K562 (cell line): ENCODE measurements around the gene TMEM120B. TPM values are rescaled to one million over a fixed set of nuclear protein-coding genes. Genes with fewer than 3 reads are reported as not detected.
A peak's percentile ranks its signal among the peaks of the same experiment; 100 is the strongest.

Experiments
- ARID2 ChIP-seq: fragments of 450-650 bp; IDR thresholded peaks from 2 replicates; pipeline ENCODE4 v1.6.1; 2017; ENCODE audit warnings: antibody characterized with exemption, mild to moderate bottlenecking
- C11orf30 ChIP-seq: fragments of 450-650 bp; IDR thresholded peaks from 2 replicates; pipeline ENCODE4 v1.6.1; 2016; ENCODE audit warnings: low read depth, mild to moderate bottlenecking
- GTF2F1 ChIP-seq: IDR thresholded peaks from 2 replicates; pipeline ENCODE4 v1.6.1; 2011; ENCODE audit warnings: low read depth, low read length, improper control_type of control experiment
- HDAC2 ChIP-seq: fragments of 450-650 bp; IDR thresholded peaks from 2 replicates; pipeline ENCODE4 v1.6.1; 2016; ENCODE audit warnings: mild to moderate bottlenecking
- HOXB6 ChIP-seq: fragments of 250-450 bp; sonication (Bioruptor Pico); IDR thresholded peaks from 2 replicates; pipeline ENCODE4 v1.5.1; 2022; ENCODE audit warnings: mild to moderate bottlenecking, borderline replicate concordance
- MXI1 ChIP-seq: IDR thresholded peaks from 2 replicates; pipeline ENCODE4 v1.6.1; 2011; ENCODE audit warnings: low read depth, mild to moderate bottlenecking, improper control_type of control experiment, low read length
- MYNN ChIP-seq, 2 experiments: sonication (generic); formaldehyde crosslinking in 1 of 2; IDR thresholded peaks; 2 replicates each; pipeline versions ENCODE4 v1.5.0 to v1.6.1; 2016 to 2020; ENCODE audit warnings: antibody characterized with exemption in 1 of 2, missing genetic modification reagents in 1 of 2
- PPARD ChIP-seq: fragments of 250-450 bp; sonication (Bioruptor Pico); IDR thresholded peaks from 2 replicates; pipeline ENCODE4 v1.8.0; 2022; ENCODE audit warnings: inconsistent platforms, mild to moderate bottlenecking, moderate library complexity
- SLC30A9 ChIP-seq: fragments of 250-450 bp; sonication (Bioruptor Pico); IDR thresholded peaks from 2 replicates; pipeline ENCODE4 v1.8.0; 2022; ENCODE audit warnings: mild to moderate bottlenecking, moderate library complexity
- SMARCB1 ChIP-seq: IDR thresholded peaks from 2 replicates; pipeline ENCODE4 v1.6.1; 2011; ENCODE audit warnings: improper control_type of control experiment, low read depth; ENCODE audit not compliant: insufficient read length
- TCF7L2 ChIP-seq: fragments of 150-350 bp; IDR thresholded peaks from 2 replicates; pipeline ENCODE4 v1.6.1; 2016; ENCODE audit warnings: low read depth, mild to moderate bottlenecking, low read length, moderate library complexity
- ZFX ChIP-seq: sonication (generic); formaldehyde crosslinking; IDR thresholded peaks from 2 replicates; pipeline ENCODE4 v1.8.0; 2022; ENCODE audit warnings: mild to moderate bottlenecking, missing genetic modification reagents, moderate library complexity
- ZNF197 ChIP-seq: fragments of 200-800 bp; sonication (Bioruptor generic); IDR thresholded peaks from 2 replicates; pipeline ENCODE4 v1.6.1; 2016; ENCODE audit warnings: low read depth, missing genetic modification characterization, missing compliant biosample characterization
- polyA plus RNA-seq, 8 experiments: library from polyadenylated mRNA; depleted of rRNA in 4 of 8; stranded (reverse) in 5 of 8; unstranded in 3 of 8; fragments of >200 nt; fragmentation: Nextera tagmentation in 2 of 8; fragmentation: Illumina TruSeq in 1 of 8; extraction: Ambion mirVana in 2 of 8; extraction: Trizol in 1 of 8; gene quantifications; 2 replicates each; pipeline versions ENCODE4 v1.2.1 to v1.2.3, GENCODE V29; 2011 to 2014; ENCODE audit warnings: inconsistent platforms in 1 of 8, missing spikeins in 1 of 8
- total RNA-seq, 7 experiments: library from RNA; depleted of rRNA in 6 of 7; stranded (reverse); fragments of >200 nt in 6 of 7; fragmentation: Illumina TruSeq in 2 of 7; extraction: Trizol in 2 of 7; gene quantifications; 2 replicates each; pipeline versions ENCODE4 v1.2.1 to v1.2.3, GENCODE V29; 2011 to 2021; ENCODE audit warnings: low replicate concordance in 1 of 7
- TF ChIP-seq, protein P1 (sequence below): fragments of 150-350 bp; conservative IDR thresholded peaks from 2 replicates; pipeline ENCODE4 v1.6.1; 2014; ENCODE audit warnings: low read length
- TF ChIP-seq, protein P2 (sequence below): sonication (generic); formaldehyde crosslinking; IDR thresholded peaks from 2 replicates; pipeline ENCODE4 v1.8.0; 2022; ENCODE audit warnings: mild to moderate bottlenecking, missing genetic modification reagents
- TF ChIP-seq, protein P3 (sequence below): fragments of 450-650 bp; IDR thresholded peaks from 2 replicates; pipeline ENCODE4 v1.6.1; 2014; ENCODE audit warnings: low read depth, mild to moderate bottlenecking, moderate library complexity, borderline replicate concordance
- TF ChIP-seq, protein P4 (sequence below): fragments of 250-450 bp; sonication (Bioruptor Pico); IDR thresholded peaks from 2 replicates; pipeline ENCODE4 v1.5.1; 2021; ENCODE audit warnings: mild to moderate bottlenecking
- TF ChIP-seq, protein P5 (sequence below): fragments of 250-450 bp; sonication (Bioruptor Pico); IDR thresholded peaks from 2 replicates; pipeline ENCODE4 v1.6.1; 2021; ENCODE audit warnings: mild to moderate bottlenecking
- TF ChIP-seq, protein P6 (sequence below): fragments of 450-650 bp; IDR thresholded peaks from 2 replicates; pipeline ENCODE4 v1.6.1; 2017; ENCODE audit warnings: antibody characterized with exemption

The TMEM120B gene
- total and polyA plus RNA-seq, 9 of the 15 experiments (the other 6 are each of a cell fraction or from before 2014, with no cell fraction given) = 1.7 to 18.6 (median 7.4) TPM

DNA sequence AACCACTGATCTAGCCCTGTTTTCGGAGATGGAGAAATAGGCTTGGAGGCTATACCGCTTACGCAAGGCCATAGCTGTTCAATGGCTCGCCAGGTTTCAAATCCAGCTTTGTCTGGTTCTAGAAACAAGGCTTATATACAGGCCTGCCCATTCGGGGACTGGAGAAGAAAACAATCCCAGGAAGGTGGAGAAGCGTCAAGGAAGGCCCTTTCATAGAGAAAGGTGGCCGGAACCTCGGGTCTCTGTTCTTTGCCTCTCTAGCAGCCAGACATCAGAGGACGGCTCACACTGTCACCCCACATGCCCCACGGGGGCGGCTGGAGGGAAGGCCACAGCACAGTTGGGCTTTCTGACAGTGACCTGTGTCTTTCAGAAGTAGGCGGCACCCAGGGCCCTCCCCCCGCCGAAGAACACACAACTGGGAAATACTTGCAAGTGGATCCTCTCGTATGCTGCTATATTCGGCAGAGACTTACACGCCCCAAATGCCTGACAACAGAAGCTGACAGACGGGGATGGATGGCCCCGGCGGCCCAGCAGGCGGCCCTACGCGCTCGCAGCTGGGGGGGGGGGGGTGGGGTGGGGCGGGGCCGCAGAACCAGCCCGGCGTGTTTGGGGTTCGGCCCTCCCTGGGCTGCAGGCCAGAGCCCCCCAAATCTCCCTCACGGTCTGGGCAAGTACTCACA, 86.7 kb downstream of the TMEM120B start (continued):
- TF ChIP-seq, protein P1, sequence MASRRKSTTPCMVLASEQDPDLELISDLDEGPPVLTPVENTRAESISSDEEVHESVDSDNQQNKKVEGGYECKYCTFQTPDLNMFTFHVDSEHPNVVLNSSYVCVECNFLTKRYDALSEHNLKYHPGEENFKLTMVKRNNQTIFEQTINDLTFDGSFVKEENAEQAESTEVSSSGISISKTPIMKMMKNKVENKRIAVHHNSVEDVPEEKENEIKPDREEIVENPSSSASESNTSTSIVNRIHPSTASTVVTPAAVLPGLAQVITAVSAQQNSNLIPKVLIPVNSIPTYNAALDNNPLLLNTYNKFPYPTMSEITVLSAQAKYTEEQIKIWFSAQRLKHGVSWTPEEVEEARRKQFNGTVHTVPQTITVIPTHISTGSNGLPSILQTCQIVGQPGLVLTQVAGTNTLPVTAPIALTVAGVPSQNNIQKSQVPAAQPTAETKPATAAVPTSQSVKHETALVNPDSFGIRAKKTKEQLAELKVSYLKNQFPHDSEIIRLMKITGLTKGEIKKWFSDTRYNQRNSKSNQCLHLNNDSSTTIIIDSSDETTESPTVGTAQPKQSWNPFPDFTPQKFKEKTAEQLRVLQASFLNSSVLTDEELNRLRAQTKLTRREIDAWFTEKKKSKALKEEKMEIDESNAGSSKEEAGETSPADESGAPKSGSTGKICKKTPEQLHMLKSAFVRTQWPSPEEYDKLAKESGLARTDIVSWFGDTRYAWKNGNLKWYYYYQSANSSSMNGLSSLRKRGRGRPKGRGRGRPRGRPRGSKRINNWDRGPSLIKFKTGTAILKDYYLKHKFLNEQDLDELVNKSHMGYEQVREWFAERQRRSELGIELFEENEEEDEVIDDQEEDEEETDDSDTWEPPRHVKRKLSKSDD = no peak
- TF ChIP-seq MXI1 (peak; percentile 40; the same call in 1 of the 2 replicates), PPARD (CRISPR knock-in tag) (no peak), ZFX (peak; percentile 29; the same call in 1 of the 2 replicates), SMARCB1 (no peak), MYNN (IDR thresholded peaks at IDR 0.05) (no peak), MYNN (CRISPR knock-in tag; IDR thresholded peaks at IDR 0.05) (no peak), TCF7L2 (no peak), ZNF197 (CRISPR knock-in tag) (no peak), HDAC2 (0 out of 2 replicates have a peak, but pooled peaks have one; percentile 6), GTF2F1 (no peak), ARID2 (no peak), SLC30A9 (CRISPR knock-in tag) (no peak), HOXB6 (CRISPR knock-in tag) (no peak), C11orf30 (no peak)
- TF ChIP-seq, protein P2, sequence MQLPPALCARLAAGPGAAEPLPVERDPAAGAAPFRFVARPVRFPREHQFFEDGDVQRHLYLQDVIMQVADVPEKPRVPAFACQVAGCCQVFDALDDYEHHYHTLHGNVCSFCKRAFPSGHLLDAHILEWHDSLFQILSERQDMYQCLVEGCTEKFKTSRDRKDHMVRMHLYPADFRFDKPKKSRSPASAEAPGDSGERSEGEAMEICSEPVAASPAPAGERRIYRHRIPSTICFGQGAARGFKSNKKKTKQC (CRISPR knock-in tag) = no peak
- TF ChIP-seq, protein P3, sequence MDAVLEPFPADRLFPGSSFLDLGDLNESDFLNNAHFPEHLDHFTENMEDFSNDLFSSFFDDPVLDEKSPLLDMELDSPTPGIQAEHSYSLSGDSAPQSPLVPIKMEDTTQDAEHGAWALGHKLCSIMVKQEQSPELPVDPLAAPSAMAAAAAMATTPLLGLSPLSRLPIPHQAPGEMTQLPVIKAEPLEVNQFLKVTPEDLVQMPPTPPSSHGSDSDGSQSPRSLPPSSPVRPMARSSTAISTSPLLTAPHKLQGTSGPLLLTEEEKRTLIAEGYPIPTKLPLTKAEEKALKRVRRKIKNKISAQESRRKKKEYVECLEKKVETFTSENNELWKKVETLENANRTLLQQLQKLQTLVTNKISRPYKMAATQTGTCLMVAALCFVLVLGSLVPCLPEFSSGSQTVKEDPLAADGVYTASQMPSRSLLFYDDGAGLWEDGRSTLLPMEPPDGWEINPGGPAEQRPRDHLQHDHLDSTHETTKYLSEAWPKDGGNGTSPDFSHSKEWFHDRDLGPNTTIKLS = no peak
- TF ChIP-seq, protein P4, sequence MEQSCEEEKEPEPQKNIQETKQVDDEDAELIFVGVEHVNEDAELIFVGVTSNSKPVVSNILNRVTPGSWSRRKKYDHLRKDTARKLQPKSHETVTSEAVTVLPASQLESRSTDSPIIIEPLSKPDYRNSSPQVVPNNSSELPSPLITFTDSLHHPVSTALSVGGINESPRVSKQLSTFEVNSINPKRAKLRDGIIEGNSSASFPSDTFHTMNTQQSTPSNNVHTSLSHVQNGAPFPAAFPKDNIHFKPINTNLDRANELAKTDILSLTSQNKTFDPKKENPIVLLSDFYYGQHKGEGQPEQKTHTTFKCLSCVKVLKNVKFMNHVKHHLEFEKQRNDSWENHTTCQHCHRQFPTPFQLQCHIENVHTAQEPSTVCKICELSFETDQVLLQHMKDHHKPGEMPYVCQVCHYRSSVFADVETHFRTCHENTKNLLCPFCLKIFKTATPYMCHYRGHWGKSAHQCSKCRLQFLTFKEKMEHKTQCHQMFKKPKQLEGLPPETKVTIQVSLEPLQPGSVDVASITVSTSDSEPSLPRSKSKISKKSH (CRISPR knock-in tag) = no peak
- TF ChIP-seq, protein P5, sequence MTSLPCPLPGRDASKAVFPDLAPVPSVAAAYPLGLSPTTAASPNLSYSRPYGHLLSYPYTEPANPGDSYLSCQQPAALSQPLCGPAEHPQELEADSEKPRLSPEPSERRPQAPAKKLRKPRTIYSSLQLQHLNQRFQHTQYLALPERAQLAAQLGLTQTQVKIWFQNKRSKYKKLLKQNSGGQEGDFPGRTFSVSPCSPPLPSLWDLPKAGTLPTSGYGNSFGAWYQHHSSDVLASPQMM = no peak
- TF ChIP-seq, protein P6, sequence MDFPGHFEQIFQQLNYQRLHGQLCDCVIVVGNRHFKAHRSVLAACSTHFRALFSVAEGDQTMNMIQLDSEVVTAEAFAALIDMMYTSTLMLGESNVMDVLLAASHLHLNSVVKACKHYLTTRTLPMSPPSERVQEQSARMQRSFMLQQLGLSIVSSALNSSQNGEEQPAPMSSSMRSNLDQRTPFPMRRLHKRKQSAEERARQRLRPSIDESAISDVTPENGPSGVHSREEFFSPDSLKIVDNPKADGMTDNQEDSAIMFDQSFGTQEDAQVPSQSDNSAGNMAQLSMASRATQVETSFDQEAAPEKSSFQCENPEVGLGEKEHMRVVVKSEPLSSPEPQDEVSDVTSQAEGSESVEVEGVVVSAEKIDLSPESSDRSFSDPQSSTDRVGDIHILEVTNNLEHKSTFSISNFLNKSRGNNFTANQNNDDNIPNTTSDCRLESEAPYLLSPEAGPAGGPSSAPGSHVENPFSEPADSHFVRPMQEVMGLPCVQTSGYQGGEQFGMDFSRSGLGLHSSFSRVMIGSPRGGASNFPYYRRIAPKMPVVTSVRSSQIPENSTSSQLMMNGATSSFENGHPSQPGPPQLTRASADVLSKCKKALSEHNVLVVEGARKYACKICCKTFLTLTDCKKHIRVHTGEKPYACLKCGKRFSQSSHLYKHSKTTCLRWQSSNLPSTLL = no peak
